ENCODE measurements around the gene PLB1.

The PLB1 gene

GRCh38 chr2:28610583-28611201 is 114.8 kb downstream of the PLB1 start:
- H3K36me3 Mint-ChIP-seq (ENCODE audit: insufficient read depth), result no peaks in the 10 kb centered on the region
- ATAC-seq (replicated peaks; ENCODE audit: extremely low read depth, poor library complexity, severe bottlenecking) (no peak), DNase-seq (ENCODE audit: low spot score in 2 of 2) (no peak)
- peaks cover 11% of the 10 kb centered on the region for H3K27me3 Mint-ChIP-seq
- H3K4me3 Mint-ChIP-seq, result no peak overlapping the region
- H3K4me1 Mint-ChIP-seq, result no peaks in the 10 kb centered on the region
- no peak overlapping the region for H3K27ac Mint-ChIP-seq (ENCODE audit: low read depth)
- H3K9me3 Mint-ChIP-seq, result no peaks in the 10 kb centered on the region

DNA sequence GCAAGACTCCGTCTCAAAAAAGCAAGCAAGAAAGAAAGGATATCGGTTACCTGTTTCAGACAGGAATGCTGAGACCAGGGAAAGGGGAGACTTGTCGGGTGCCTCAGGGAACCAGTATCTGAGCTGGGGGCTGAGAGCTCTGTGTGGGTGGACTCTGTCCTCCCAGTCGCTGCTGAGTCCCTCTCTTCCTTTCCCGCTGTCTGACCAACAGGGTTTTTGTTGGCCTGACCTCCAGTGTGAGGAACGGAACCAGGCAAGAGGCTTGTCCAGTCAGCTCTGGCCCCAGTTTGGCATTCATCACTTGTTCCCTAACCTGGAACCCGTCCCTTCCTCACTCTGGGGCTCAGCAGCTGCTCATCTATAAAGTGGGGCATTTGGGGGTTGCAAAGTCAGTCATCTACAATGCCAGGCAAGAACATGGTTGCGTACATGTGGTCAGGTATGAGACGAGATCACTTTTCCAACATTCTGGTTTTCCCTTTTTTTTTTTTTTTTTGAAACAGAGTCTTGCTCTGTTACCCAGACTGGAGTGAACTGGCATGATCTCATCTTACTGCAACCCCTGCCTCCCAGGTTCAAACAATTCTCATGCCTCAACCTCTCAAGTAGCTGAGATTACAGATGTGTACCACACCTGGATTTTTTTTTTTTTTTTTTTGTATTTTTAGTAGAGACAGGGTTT is 116.4 kb downstream of the PLB1 start:
- no peak overlapping the region for H3K27ac Mint-ChIP-seq (ENCODE audit: low read depth)
- peaks cover 11% of the 10 kb centered on the region for H3K27me3 Mint-ChIP-seq

DNA sequence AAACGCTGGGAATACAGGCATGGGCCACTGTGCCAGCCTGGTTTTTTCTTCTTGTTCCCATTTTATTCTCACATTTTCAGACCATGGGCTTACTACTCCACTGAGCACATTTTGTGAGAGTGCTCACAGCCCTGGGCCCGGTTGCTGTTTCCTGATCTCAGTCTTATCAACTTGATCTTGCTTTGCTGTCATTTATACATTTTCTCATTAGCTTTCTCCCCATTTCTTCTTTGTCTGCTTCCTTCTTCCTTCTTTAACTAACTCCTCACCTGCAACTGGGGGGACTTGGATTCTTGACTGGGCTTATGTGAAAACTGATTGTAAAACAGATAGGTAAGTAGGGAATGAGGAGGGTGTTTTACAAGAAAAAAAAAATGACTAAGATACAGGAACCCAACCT is 117.3 kb downstream of the PLB1 start:
- Mint-ChIP-seq H3K4me1 (no peaks in the 10 kb centered on the region), H3K27ac (ENCODE audit: low read depth) (no peak overlapping the region)
- peak; percentile 31 for ATAC-seq (replicated peaks; ENCODE audit: extremely low read depth, poor library complexity, severe bottlenecking)

More for the DNA sequence above, 116.4 kb downstream of the PLB1 start:
- H3K4me1 Mint-ChIP-seq, result no peaks in the 10 kb centered on the region
- ATAC-seq (replicated peaks; ENCODE audit: extremely low read depth, poor library complexity, severe bottlenecking) (no peak), DNase-seq (ENCODE audit: low spot score in 2 of 2) (no peak)
- no peaks in the 10 kb centered on the region for H3K36me3 Mint-ChIP-seq (ENCODE audit: insufficient read depth)
- H3K4me3 Mint-ChIP-seq, result no peak overlapping the region
- no peaks in the 10 kb centered on the region for H3K9me3 Mint-ChIP-seq

DNA sequence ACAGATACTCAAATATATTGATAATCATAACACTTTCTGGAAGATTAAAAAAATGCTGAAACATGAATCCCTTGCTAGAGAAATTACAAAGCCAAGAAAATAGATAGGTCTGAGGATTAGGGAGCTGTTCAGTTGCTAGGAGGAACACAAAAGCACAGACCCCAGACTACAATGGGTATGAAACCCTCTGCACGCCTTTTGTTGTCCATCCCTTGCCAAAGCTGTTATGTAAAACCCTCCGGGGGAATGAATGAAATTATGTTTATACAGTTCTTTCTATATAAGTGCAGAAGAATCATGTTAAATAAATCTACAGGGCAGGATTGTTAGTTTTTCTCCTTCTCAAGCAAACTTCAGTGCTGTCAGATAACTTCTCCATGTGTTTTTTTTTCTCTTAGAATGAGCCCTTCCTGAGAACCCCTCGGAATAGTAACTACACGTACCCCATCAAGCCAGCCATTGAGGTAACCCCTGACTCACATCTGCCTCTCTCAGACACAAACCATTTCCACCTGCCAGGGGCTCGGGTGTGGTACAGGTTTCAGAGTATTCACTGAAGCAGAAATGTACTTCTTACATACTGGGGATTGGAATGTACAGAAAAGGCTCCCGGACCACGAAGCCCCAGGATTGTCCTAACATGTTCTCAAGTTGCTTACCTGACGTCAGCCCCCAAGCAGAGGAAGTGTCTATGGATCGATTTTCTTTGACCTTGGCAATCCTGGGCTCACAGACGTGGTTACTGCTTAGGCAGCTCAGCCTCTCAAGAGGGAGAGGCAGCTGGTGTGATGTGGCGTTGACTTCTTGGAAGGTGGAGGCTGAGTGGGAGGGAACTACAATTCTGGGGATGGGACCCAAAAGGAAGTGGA is 118.0 kb downstream of the PLB1 start:
- H3K27ac Mint-ChIP-seq (ENCODE audit: low read depth), result no peak overlapping the region

More for the DNA sequence above, 117.3 kb downstream of the PLB1 start:
- Mint-ChIP-seq H3K27me3 (peaks cover 11% of the 10 kb centered on the region), H3K4me3 (no peak overlapping the region), H3K36me3 (ENCODE audit: insufficient read depth) (no peaks in the 10 kb centered on the region), H3K9me3 (no peaks in the 10 kb centered on the region)
- DNase-seq (ENCODE audit: low spot score in 2 of 2), result no peak

DNA sequence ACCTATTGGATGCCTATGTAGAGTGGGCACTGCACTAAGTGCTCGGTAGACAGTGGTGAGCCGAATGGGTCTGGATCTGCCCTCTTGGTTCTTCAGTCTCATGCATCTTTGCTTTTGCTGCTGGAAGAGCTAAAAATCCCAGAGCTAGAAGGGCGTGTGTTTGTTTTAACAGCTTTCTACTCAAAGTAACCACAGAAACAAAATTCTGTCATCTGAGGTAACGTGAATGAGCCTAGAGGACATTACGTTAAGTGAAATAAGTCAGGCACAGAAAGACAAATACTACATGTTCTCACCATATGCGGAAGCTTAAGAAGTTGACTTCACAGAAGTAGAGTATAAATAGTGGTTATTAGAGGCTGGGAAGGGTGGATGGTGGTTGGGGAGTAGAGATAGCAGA is 119.8 kb downstream of the PLB1 start:
- H3K27me3 Mint-ChIP-seq, result peaks cover 11% of the 10 kb centered on the region
- ATAC-seq (replicated peaks; ENCODE audit: extremely low read depth, poor library complexity, severe bottlenecking) (peak; percentile 57), DNase-seq (ENCODE audit: low spot score in 2 of 2) (no peak)
- H3K36me3 Mint-ChIP-seq (ENCODE audit: insufficient read depth), result no peaks in the 10 kb centered on the region
- H3K4me3 Mint-ChIP-seq, result no peak overlapping the region
- peaks cover 18% of the 10 kb centered on the region for H3K4me1 Mint-ChIP-seq
- H3K9me3 Mint-ChIP-seq, result no peaks in the 10 kb centered on the region
- no peak overlapping the region for H3K27ac Mint-ChIP-seq (ENCODE audit: low read depth)

More for the DNA sequence above, 118.0 kb downstream of the PLB1 start:
- peaks cover 11% of the 10 kb centered on the region for H3K27me3 Mint-ChIP-seq
- H3K36me3 Mint-ChIP-seq (ENCODE audit: insufficient read depth), result no peaks in the 10 kb centered on the region
- H3K4me3 Mint-ChIP-seq, result no peak overlapping the region
- DNase-seq (ENCODE audit: low spot score in 2 of 2), result no peak
- H3K4me1 Mint-ChIP-seq, result no peaks in the 10 kb centered on the region
- H3K9me3 Mint-ChIP-seq, result no peaks in the 10 kb centered on the region
- ATAC-seq (replicated peaks; ENCODE audit: extremely low read depth, poor library complexity, severe bottlenecking), result no peak

GRCh38 chr2:28616396-28616999 is 120.6 kb downstream of the PLB1 start:
- H3K27ac Mint-ChIP-seq (ENCODE audit: low read depth), result no peak overlapping the region
- no peak for ATAC-seq (replicated peaks; ENCODE audit: extremely low read depth, poor library complexity, severe bottlenecking)

GRCh38 chr2:28617502-28618184 is 121.8 kb downstream of the PLB1 start:
- H3K36me3 Mint-ChIP-seq (ENCODE audit: insufficient read depth), result no peaks in the 10 kb centered on the region
- H3K27ac Mint-ChIP-seq (ENCODE audit: low read depth), result peak overlapping the region; percentile 98
- no peak for DNase-seq (ENCODE audit: low spot score in 2 of 2)
- no peak overlapping the region for H3K4me3 Mint-ChIP-seq
- no peaks in the 10 kb centered on the region for H3K9me3 Mint-ChIP-seq
- no peaks in the 10 kb centered on the region for H3K27me3 Mint-ChIP-seq
- ATAC-seq (replicated peaks; ENCODE audit: extremely low read depth, poor library complexity, severe bottlenecking), result no peak
- H3K4me1 Mint-ChIP-seq, result peaks cover 34% of the 10 kb centered on the region

More at GRCh38 chr2:28616396-28616999, 120.6 kb downstream of the PLB1 start:
- H3K27me3 Mint-ChIP-seq, result peaks cover 4% of the 10 kb centered on the region
- no peak for DNase-seq (ENCODE audit: low spot score in 2 of 2)
- H3K4me3 Mint-ChIP-seq, result no peak overlapping the region
- no peaks in the 10 kb centered on the region for H3K9me3 Mint-ChIP-seq
- no peaks in the 10 kb centered on the region for H3K36me3 Mint-ChIP-seq (ENCODE audit: insufficient read depth)
- peaks cover 26% of the 10 kb centered on the region for H3K4me1 Mint-ChIP-seq

GRCh38 chr2:28618221-28619141 is 122.6 kb downstream of the PLB1 start:
- DNase-seq (ENCODE audit: low spot score in 2 of 2), result no peak
- no peak for ATAC-seq (replicated peaks; ENCODE audit: extremely low read depth, poor library complexity, severe bottlenecking)
- no peaks in the 10 kb centered on the region for H3K9me3 Mint-ChIP-seq
- peaks cover 34% of the 10 kb centered on the region for H3K4me1 Mint-ChIP-seq
- no peaks in the 10 kb centered on the region for H3K27me3 Mint-ChIP-seq
- H3K36me3 Mint-ChIP-seq (ENCODE audit: insufficient read depth), result no peaks in the 10 kb centered on the region
- no peak overlapping the region for H3K4me3 Mint-ChIP-seq
- H3K27ac Mint-ChIP-seq (ENCODE audit: low read depth), result peak overlapping the region; percentile 98

- peak overlapping the region; percentile 70 for H3K4me3 Mint-ChIP-seq
- DNase-seq (ENCODE audit: low spot score in 2 of 2), result no peak
- no peaks in the 10 kb centered on the region for H3K27me3 Mint-ChIP-seq
- H3K4me1 Mint-ChIP-seq, result peaks cover 39% of the 10 kb centered on the region
- no peak for ATAC-seq (replicated peaks; ENCODE audit: extremely low read depth, poor library complexity, severe bottlenecking)
- H3K27ac Mint-ChIP-seq (ENCODE audit: low read depth), result peak overlapping the region; percentile 98
- H3K9me3 Mint-ChIP-seq, result no peaks in the 10 kb centered on the region
- H3K36me3 Mint-ChIP-seq (ENCODE audit: insufficient read depth), result no peaks in the 10 kb centered on the region
Observed at GRCh38 chr2:28619213-28620196, 123.6 kb downstream of the PLB1 start.

GRCh38 chr2:28620291-28620793 is 124.5 kb downstream of the PLB1 start:
- DNase-seq (ENCODE audit: low spot score in 2 of 2) (peak in 1 of 2 donors; percentile 22), ATAC-seq (replicated peaks; ENCODE audit: extremely low read depth, poor library complexity, severe bottlenecking) (no peak)
- Mint-ChIP-seq H3K9me3 (no peaks in the 10 kb centered on the region), H3K27ac (ENCODE audit: low read depth) (peak overlapping the region; percentile 98), H3K4me1 (peaks cover 47% of the 10 kb centered on the region), H3K4me3 (peak overlapping the region; percentile 70), H3K27me3 (no peaks in the 10 kb centered on the region), H3K36me3 (ENCODE audit: insufficient read depth) (peaks cover 2% of the 10 kb centered on the region)
